OCI-LY1 (cell line): ENCODE measurements around the gene NOSTRIN.

ENCODE experiments used
- EZH2 ChIP-seq: fragments of 200-600 bp; sonication (generic), shearing (Covaris generic); IDR thresholded peaks from 2 replicates; pipeline ENCODE4 v1.8.0; 2017; ENCODE audit warnings: borderline replicate concordance, mixed run types, mild to moderate bottlenecking, antibody characterized with exemption, low read length, moderate library complexity, mixed read lengths
- TF ChIP-seq, protein P1 (sequence below): fragments of 200-600 bp; sonication (generic), shearing (Covaris generic); IDR thresholded peaks from 2 replicates; pipeline ENCODE4 v1.5.1; 2017; ENCODE audit warnings: mild to moderate bottlenecking, antibody characterized with exemption, low read length, moderate library complexity, mixed read lengths

DNA sequence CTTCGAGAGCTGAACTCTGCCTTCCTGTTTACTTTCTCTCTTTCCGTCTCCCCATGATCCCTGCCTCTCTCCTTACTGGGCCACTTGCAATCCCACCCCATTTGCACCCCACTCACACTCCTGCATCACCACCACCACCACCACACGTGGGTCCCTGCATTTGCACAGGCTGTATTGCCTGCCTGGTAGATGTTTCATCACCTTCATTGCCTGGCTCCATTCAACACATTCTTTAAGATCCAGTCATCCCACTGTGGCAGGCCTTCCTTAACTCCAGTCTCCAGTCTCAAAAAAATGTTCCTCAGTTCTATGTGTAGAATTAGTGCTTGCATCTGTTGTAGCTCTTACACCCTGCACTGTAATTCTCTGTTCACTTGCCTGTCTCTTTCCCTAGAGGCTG, 13.9 kb downstream of the NOSTRIN start:
- TF ChIP-seq, protein P1, sequence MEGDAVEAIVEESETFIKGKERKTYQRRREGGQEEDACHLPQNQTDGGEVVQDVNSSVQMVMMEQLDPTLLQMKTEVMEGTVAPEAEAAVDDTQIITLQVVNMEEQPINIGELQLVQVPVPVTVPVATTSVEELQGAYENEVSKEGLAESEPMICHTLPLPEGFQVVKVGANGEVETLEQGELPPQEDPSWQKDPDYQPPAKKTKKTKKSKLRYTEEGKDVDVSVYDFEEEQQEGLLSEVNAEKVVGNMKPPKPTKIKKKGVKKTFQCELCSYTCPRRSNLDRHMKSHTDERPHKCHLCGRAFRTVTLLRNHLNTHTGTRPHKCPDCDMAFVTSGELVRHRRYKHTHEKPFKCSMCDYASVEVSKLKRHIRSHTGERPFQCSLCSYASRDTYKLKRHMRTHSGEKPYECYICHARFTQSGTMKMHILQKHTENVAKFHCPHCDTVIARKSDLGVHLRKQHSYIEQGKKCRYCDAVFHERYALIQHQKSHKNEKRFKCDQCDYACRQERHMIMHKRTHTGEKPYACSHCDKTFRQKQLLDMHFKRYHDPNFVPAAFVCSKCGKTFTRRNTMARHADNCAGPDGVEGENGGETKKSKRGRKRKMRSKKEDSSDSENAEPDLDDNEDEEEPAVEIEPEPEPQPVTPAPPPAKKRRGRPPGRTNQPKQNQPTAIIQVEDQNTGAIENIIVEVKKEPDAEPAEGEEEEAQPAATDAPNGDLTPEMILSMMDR: no peak
- TF ChIP-seq EZH2: no peak
